Measurements from ENCODE around the gene NIP7.

Gene NIP7

DNA sequence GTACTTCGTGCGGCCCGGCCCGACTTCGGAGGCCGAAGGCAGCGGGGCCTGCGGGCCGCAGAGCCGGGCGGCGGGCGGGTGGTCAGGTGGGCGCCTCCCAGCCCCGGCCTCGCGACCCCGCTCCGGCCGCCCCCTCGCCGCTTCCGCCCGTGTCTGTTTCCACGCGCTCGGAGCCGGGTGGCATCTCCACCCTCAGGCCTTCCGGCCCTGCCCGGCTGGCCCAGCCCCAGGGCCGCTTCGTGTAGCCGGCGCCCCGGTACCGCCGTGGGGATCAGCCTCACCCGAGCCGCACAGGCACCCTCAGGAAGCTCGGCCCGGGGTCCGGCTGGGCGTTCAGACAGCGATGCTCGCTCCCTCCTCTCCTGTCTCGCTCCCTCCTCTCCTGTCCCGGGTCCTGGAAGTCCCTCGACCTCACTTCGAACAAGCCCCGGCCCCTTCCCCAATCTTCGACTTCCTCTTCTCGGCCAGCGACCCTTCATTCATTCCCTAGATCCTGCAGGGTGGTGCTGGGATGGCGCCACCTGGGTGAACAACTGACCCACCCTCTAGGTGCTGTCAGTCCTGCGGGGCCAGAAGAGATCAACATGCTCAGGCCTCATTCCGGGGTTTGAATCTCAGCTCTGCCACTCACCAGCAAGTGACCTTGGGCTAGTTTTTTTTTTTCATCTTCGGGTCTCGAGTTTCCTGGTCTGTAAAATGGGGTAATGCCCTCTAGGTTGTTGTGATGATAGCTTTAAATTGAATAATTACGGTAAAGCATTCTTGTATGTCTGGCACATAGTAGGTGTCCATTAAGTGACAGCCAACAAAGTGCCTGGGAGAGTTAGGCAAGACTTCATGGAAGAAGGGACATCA, 27.8 kb upstream of the NIP7 start:
- H3K27ac ChIP-seq, result peak overlapping the region; percentile 94

DNA sequence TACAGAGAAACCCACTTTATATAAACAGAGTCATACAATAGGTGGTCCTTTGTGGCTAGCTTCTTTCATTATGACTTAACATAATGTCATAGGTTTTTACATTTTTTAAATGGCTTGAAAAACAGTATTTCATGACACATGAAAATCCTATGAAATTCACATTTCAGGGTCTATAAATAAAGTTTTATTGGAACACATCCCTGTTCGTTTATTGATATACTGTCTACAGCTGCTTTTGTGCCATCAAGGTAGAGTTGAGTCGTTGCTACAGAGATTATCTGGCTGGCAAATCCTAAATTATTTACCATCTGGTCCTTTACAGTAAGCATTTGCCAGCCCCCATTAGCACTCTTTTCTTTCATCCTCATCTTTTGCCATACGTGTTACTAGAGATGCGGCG, 26.1 kb upstream of the NIP7 start:
- no peak overlapping the region for H3K27ac ChIP-seq
- TF ChIP-seq, protein P1, sequence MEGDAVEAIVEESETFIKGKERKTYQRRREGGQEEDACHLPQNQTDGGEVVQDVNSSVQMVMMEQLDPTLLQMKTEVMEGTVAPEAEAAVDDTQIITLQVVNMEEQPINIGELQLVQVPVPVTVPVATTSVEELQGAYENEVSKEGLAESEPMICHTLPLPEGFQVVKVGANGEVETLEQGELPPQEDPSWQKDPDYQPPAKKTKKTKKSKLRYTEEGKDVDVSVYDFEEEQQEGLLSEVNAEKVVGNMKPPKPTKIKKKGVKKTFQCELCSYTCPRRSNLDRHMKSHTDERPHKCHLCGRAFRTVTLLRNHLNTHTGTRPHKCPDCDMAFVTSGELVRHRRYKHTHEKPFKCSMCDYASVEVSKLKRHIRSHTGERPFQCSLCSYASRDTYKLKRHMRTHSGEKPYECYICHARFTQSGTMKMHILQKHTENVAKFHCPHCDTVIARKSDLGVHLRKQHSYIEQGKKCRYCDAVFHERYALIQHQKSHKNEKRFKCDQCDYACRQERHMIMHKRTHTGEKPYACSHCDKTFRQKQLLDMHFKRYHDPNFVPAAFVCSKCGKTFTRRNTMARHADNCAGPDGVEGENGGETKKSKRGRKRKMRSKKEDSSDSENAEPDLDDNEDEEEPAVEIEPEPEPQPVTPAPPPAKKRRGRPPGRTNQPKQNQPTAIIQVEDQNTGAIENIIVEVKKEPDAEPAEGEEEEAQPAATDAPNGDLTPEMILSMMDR (conservative IDR thresholded peaks at IDR 0.05), result no peak
- TF ChIP-seq ZFX (IDR thresholded peaks at IDR 0.05), result no peak

More for the DNA sequence above, 27.8 kb upstream of the NIP7 start:
- TF ChIP-seq ZFX (IDR thresholded peaks at IDR 0.05), result peak; percentile 99
- TF ChIP-seq, protein P1 (conservative IDR thresholded peaks at IDR 0.05), result no peak

DNA sequence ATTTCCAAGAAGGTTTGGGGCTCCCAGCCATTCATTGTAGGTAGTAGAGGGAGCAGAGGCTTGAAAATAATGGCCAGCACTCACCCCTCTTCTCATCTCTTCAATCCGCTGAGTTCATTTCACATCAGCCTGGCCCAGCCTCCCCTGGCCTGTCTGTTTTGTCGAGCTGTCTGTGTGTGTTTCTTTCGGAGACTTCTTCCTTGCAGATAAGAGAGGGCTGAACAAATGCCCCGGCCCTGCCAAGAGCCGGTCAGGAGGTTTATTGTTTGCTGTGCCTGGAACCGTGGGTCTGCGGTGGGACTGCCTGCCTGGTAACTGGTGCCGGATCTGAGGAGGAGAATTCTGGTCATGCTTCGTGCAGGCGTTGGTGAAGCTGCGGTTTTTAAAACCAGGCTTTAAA, 25.0 kb upstream of the NIP7 start:
- TF ChIP-seq ZFX (IDR thresholded peaks at IDR 0.05), result no peak
- TF ChIP-seq, protein P1 (conservative IDR thresholded peaks at IDR 0.05), result no peak
- H3K27ac ChIP-seq, result no peak overlapping the region

DNA sequence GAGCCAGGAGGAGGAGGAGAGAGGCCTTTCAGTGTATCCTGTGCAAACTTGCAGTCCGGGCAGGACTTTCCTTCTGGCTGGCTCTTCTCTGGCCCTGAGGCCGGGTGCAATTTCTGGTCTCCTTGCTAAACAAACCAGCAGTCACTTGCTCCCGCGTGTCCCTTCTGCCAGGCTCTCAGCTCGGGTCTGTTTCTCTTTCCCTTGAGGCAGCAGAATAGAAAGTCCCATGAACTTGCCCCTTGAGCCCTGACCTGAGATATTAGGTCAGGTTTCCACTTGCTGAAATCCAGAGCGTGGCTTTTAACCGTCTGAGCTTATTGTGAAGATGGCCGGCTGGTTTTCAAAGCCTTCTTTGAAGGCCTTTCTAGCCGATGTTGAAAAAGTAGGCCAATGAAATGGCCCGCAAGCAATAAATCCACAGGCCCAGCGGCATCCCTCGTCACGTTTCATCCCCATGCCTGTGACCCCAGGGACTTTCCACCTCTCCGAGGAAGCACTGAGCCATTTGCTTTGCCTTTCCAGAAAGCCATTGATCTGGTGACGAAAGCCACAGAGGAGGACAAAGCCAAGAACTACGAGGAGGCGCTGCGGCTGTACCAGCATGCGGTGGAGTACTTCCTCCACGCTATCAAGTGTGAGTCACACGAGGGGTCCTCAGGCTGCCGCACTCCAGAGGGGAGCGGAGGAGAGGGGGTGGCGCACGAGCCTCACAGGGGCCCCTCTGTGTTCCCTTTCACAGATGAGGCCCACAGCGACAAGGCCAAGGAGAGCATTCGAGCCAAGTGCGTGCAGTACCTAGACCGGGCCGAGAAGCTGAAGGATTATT, 23.9 kb upstream of the NIP7 start:
- no peak overlapping the region for H3K27ac ChIP-seq
- no peak for TF ChIP-seq ZFX (IDR thresholded peaks at IDR 0.05)

DNA sequence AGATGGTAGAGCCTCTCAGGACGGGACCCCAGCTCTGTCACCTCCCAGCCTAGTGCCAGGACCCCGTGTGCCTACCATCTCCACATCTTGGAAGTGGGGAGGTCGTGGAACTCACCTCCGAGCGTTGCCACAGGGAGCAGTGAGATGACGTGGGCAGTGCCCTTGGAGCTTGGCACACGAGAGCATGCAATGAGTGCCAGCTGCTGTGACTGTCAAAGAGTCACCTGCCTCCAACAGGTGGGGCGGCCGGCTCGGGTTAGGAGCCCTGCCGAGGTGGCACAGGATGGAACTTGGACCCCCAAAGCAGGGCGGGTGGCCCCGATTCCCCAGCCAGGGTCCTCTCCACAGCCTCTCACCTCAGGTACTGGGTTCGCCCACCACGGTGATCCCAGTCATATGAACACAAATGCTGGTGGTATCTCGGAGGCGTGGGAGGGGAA, 23.0 kb upstream of the NIP7 start:
- no peak overlapping the region for H3K27ac ChIP-seq
- TF ChIP-seq, protein P1 (conservative IDR thresholded peaks at IDR 0.05), result no peak
- no peak for TF ChIP-seq ZFX (IDR thresholded peaks at IDR 0.05)

DNA sequence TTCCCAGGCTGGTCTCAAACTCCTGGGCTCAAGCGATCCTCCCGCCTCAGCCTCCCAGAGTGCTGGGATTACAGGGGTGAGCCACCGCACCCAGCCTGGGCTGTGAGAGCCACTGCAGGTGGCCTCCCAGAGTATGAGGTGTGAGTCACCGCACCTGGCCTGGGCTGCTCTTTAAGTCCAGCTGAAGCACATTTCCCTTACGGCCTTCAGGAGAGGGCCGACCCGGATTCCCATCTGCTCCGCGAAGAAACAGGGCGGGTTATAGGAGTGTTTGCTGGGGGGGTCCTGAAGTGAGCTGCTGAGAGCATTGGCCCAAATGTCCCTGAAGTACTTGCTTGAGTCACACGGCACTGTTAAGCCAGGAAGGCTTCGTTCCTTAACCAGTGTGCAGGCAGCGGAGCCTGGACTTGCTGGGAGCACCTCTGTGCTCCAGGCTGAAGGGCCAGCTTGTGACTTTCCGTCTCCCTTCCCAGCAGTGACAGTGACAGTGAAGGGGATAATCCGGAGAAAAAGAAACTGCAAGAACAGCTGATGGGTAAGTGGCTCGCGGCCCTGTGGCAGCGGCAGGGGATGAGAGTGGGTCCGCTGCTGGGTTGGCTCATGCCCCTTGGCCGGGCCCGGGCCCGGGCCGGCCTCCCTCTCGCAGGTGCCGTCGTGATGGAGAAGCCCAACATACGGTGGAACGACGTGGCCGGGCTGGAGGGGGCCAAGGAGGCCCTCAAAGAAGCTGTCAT, 21.2 kb upstream of the NIP7 start:
- TF ChIP-seq, protein P1 (conservative IDR thresholded peaks at IDR 0.05), result no peak
- no peak for TF ChIP-seq ZFX (IDR thresholded peaks at IDR 0.05)
- no peak overlapping the region for H3K27ac ChIP-seq

DNA sequence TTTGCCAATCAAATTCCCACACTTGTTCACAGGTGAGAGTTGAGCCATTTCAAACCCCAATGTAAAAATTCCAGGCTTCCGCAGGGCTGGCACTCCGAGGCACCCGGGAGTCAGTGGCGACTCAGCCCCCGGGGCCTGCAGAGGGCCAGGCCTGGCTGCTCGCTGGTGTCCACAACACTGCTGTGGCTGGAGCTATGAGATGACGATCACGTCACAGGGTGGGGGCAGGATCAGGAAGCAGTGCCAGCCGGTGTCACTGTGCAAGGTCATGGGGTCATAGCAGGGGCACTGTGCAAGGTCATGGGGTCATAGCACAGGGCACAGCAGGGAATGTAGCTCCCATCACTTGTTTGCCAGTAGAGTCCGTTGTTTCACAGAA, 20.7 kb upstream of the NIP7 start:
- H3K27ac ChIP-seq, result no peak overlapping the region
- TF ChIP-seq, protein P1 (conservative IDR thresholded peaks at IDR 0.05), result no peak
- no peak for TF ChIP-seq ZFX (IDR thresholded peaks at IDR 0.05)
